ENCODE data around the gene GBGT1.

GBGT1 gene

GRCh38 chr9:133141833-133142595 lies 21.7 kb downstream of the GBGT1 start:
- DNase-seq, result peak; percentile 82

DNA sequence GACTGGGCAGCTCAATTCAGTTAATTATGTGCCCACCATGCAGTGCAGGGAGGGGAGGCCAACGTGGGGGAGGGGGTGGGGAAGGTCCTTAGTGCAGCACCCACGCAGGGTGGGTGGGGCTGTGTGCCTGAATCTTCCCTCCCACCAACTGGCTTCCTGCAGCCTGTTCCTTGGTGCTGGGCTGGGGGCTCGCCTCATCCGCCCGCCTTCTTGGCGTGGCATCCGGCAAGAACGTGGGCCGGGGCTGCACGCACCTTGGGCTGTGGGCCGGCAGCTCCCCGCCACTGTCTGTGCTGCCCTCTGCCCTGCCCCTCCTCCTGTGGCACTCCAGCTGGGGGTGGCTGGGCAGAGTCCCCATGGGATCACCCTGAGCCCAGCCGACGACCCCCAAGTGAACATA lies 23.1 kb downstream of the GBGT1 start:
- DNase-seq, result no peak

GRCh38 chr9:133140174-133140505 lies 23.6 kb downstream of the GBGT1 start:
- no peak for DNase-seq

DNA sequence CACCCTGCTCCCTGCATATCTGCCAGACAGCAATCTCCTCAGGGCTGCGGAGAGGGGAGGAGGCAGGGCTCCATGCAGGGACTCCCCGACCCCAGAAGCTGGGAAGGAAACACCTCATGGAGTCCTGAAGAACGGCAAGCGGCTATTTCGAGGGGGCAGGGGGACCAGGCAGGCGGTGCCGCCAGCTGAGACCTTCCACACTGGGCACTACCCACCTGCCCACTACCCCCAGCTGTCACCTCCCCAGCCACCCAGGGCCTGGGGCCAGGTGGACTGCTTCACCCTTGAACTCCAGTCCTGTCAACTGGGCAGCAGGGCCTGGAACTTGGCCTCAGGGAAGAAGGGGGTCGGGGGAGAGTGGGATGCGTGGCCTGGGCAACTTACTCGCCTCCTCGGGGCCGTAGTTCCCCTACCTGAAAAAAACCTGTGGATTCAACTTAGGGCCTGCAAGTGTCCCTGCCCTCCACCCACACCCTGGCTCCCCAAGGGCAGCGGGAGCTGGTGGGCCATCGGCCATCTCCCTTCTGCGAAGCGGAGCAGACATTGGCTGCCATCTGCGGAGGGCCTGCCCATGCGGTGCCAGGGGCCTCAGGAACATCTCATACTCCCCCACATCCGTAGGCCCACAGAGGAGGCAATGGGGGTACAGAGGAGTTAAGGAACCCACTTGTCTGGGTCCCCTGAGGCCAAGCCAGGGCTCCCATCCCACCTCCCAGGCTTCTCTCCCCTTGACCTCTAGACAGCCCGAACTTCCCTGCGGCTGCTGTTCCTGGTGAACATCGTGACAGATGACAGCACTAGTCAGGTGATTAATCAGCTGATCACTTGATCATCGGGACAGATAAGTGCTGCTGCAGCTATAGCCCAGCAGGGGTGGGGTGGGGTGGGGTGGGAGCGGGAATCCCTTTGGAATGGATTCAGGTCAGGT lies 24.2 kb downstream of the GBGT1 start:
- DNase-seq, result no peak

- no peak for DNase-seq
Observed at GRCh38 chr9:133137451-133138231, 26.1 kb downstream of the GBGT1 start.

DNA sequence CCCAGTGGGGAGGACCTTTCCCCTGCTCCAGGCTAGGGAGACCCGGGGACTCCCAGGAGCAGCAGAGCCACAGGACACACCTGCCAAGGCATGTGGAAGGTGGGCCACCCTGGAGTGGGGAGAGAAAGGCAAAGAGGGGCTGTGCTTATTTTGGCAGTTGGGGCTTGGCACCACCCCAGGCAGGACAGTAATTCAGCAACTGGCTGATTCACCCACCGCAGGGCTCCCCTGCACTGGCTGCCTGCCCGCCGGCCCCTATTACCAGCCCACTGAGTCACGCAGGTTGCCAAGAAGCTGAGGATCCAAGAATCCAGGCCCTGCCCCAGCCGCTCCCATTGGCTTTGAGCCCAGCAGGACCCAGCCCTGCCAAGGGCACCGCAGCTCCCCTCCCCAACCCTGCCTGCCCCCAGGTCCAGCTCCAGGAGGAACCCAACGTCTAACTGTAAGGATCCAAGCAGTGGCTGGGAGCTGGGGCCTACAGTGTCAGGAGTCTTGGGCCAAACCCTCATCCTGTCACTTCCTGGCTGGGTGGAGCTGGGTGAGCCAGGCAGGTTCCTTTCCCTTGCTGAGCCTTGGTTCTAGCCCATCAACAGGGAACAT lies 28.5 kb downstream of the GBGT1 start:
- DNase-seq, result peak; percentile 53

- DNase-seq, result no peak
Observed at GRCh38 chr9:133134388-133135145, 29.1 kb downstream of the GBGT1 start.

GRCh38 chr9:133133681-133134387 lies 29.9 kb downstream of the GBGT1 start:
- DNase-seq, result peak; percentile 89

DNA sequence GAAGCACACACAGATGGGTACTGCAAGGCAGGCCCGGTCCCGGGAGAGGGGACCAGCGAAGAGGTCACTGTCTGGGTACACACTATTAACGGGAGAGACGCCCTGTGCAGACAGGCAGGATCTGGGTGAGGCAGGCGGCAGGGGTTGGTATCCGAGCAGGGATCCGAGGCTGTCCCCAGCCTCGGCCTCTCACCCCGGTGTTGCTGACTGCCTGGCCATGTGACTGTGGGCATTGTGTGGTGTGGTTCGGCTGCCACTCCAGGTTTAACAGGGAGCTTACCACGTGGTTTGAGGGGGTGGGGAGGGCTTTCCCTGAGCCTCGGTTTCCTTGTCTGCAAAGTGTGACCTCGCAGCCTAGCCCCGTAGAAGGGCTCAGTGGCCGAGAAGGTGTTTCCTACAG lies 31.5 kb downstream of the GBGT1 start:
- DNase-seq, result no peak

- DNase-seq, result no peak
Observed at GRCh38 chr9:133131506-133131905, 32.2 kb downstream of the GBGT1 start.

- DNase-seq, result peak; percentile 62
Observed at GRCh38 chr9:133130685-133131244, 32.9 kb downstream of the GBGT1 start.

- DNase-seq, result no peak
Observed at GRCh38 chr9:133129001-133129795, 34.5 kb downstream of the GBGT1 start.

DNA sequence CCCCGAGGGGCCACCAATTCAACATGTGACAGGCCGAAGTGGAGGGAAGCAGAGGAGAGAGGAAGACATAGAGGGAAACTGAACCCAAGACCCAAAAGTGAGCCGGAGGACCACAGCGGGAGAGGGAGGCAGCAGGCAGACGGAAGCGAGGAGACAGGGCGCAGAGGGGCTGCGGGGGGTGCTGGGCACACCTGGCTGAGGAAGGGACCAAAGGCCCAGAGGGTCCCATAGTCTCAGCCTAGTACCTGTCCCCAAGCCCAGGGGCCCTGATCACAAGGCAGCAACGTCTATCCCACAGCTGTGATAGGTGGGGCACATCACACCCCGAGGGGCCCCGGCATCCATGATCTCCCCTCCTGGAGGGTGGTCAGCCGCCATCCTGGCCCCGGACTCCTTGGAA lies 35.6 kb downstream of the GBGT1 start:
- no peak for DNase-seq

DNA sequence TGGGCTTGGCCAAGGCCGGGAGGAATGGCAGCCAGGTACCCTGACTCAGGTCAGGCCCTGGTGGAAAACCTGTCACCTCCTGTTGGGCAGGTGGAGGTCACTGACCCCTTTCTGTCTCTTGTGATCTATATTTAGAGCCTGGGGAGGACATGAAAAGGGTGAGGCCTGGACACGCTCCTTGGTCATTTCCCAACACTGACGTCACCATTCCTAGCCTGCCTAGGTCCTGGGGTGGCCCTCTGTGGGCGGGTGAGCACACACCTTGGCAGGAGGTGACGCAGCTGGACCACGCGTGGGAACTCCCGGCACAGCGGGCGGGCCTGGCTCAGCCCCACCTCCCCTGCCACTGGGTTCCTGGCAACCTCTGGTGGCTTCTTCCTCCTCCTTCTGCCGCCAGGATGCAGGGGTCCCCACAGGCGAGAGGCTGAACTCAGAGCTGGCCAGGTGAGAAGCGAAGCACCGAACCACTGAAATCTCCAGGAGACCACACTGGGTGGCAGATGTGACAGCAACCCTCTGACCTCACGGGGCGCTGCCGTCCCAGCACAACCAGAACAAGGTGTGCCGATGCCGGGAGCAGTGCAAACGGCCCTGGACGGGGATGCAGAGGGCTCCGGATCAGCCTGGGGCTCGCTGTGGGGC lies 36.3 kb downstream of the GBGT1 start:
- DNase-seq, result peak; percentile 58

DNA sequence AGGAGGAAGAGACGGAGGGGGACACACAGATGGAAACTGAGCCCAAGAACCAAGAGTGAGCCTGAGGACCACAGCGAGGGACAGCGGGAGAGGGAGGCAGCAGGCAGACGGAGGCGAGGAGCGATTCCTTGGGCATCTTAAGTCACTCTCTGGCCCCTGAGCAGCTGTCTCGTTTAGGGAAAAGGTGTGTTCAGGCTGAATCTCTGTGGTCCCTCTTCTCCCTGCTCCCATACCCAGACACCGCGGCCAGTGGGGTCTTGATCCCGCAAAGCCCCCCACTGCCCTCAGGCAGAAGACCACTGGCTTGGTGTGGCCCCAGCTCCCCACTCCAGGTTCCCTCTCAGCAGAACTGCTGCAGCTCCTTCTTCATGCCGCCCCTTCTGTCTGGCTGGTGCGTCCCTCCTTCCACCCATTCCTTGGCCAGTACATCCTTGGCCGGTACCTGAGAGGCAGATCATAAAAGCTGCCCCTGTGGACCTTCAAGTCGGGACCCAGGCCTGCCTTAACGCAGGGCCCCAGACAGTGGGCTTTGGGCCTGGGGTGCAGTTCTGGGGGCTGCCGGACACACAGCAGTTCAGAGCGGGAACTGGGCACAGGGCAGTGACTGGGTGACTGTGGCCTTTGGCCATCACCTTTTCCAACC lies 36.9 kb downstream of the GBGT1 start:
- no peak for DNase-seq

GRCh38 chr9:133125941-133126696 lies 37.6 kb downstream of the GBGT1 start:
- DNase-seq, result no peak

- DNase-seq, result no peak
Observed at GRCh38 chr9:133124907-133125275, 38.8 kb downstream of the GBGT1 start.

- no peak for DNase-seq
Observed at GRCh38 chr9:133124123-133124906, 39.4 kb downstream of the GBGT1 start.
